OCI-LY7 (cell line): Measurements from ENCODE around the gene OR2B2. TPM values are rescaled to one million over a fixed set of nuclear protein-coding genes. Genes with fewer than 3 reads are reported as not detected.
"Not testable (repeated sequence)": the region's sequence is repeated elsewhere in the genome, so short reads cannot be mapped to it uniquely, and the experiment has no call there.

Experiments
- BruUV-seq: library from RNA; stranded (reverse); fragments of 400-500 nt; replicated peaks from 2 replicates; lab custom pipeline; 2021; lab: Mats Ljungman, UMichigan
- CTCF ChIA-PET: fragments of 300-600 bp; sonication (Branson Sonifier 250); formaldehyde crosslinking; loops from one replicate; lab custom pipeline; 2022; ENCODE audit warnings: antibody characterized with exemption; ENCODE audit not compliant: unreplicated experiment; lab: Charles Lee
- POLR2A ChIA-PET: fragments of 300-600 bp; sonication (Branson Sonifier 250); formaldehyde crosslinking; loops from one replicate; lab custom pipeline; 2022; ENCODE audit warnings: antibody characterized with exemption; lab: Charles Lee
- DNase-seq: peaks from one replicate; pipeline ENCODE4 v3.0.0-alpha.2; 2015; ENCODE audit warnings: low spot score
- H2AFZ ChIP-seq: fragments of 200-600 bp; sonication (generic), shearing (Covaris generic); 2 replicates; pipeline ENCODE4 v1.6.1; 2014; ENCODE audit warnings: mild to moderate bottlenecking, antibody characterized with exemption, low read length, moderate library complexity
- H3K27ac ChIP-seq: fragments of 200-600 bp; sonication (generic); 2 replicates; pipeline ENCODE4 v1.5.1; 2014; ENCODE audit warnings: mixed run types, low read depth, mild to moderate bottlenecking, moderate library complexity, low read length, inconsistent platforms; ENCODE audit not compliant: poor library complexity, severe bottlenecking
- H3K36me3 ChIP-seq: fragments of 200-600 bp; sonication (generic); 2 replicates; pipeline ENCODE4 v1.6.1; 2014; ENCODE audit warnings: mild to moderate bottlenecking, antibody characterized with exemption, low read length, moderate library complexity, mixed read lengths; ENCODE audit not compliant: insufficient read depth
- H3K4me1 ChIP-seq: fragments of 200-600 bp; sonication (generic); 2 replicates; pipeline ENCODE4 v1.5.1; 2014; ENCODE audit warnings: mild to moderate bottlenecking, low read length; ENCODE audit not compliant: insufficient read depth, poor library complexity, severe bottlenecking
- H3K4me2 ChIP-seq: fragments of 200-600 bp; sonication (generic); 2 replicates; pipeline ENCODE4 v1.6.1; 2014; ENCODE audit warnings: mild to moderate bottlenecking, low read length
- H3K4me3 ChIP-seq: fragments of 200-600 bp; sonication (generic); 2 replicates; pipeline ENCODE4 v1.5.1; 2014; ENCODE audit warnings: mild to moderate bottlenecking, low read depth, low read length; ENCODE audit not compliant: poor library complexity, severe bottlenecking
- H3K79me2 ChIP-seq: fragments of 200-600 bp; sonication (generic); 2 replicates; pipeline ENCODE4 v1.6.1; 2016; ENCODE audit warnings: low read depth, mild to moderate bottlenecking, low read length, moderate library complexity, mixed read lengths; ENCODE audit not compliant: insufficient read depth
- H3K9me2 ChIP-seq: fragments of 200-600 bp; sonication (generic); 2 replicates; pipeline ENCODE4 v1.6.1; 2016; ENCODE audit warnings: mild to moderate bottlenecking, low read length, mixed read lengths; ENCODE audit not compliant: insufficient read depth
- H3K9me3 ChIP-seq: fragments of 200-600 bp; sonication (generic); 2 replicates; pipeline ENCODE4 v1.6.1; 2014; ENCODE audit warnings: mild to moderate bottlenecking, mixed run types, low read length, mixed read lengths
- H4K20me1 ChIP-seq: fragments of 200-600 bp; sonication (generic); 2 replicates; pipeline ENCODE4 v1.6.1; 2014; ENCODE audit warnings: mild to moderate bottlenecking, antibody characterized with exemption, low read length, moderate library complexity, mixed read lengths; ENCODE audit not compliant: insufficient read depth
- EZH2phosphoT487 ChIP-seq: fragments of 200-600 bp; sonication (generic); IDR thresholded peaks from 2 replicates; pipeline ENCODE4 v1.6.1; 2018; ENCODE audit warnings: low read depth, borderline replicate concordance, mild to moderate bottlenecking, mixed run types, antibody characterized with exemption, low read length, moderate library complexity, mixed read lengths
- intact Hi-C: fragments of 100-400 bp; cut with micrococcal nuclease; formaldehyde crosslinking; loops from one replicate; pipeline ENCODE4 v1.10.0; 2022; ENCODE audit not compliant: unreplicated experiment
- total RNA-seq, 2 experiments: library from RNA; depleted of rRNA in 1 of 2; stranded (reverse); fragments of >200 nt in 1 of 2; shearing (Covaris generic) in 1 of 2; gene quantifications; 2 replicates each; pipeline ENCODE4 v1.2.3, GENCODE V29; 2014 to 2022
- TF ChIP-seq, protein P1 (sequence below): fragments of 200-600 bp; sonication (generic); conservative IDR thresholded peaks from 2 replicates; pipeline ENCODE4 v1.5.1; 2014; ENCODE audit warnings: mild to moderate bottlenecking, antibody characterized with exemption, low read length, moderate library complexity, mixed read lengths

The OR2B2 gene
- total RNA-seq, 2 experiments from 2014 or later: not detected

DNA sequence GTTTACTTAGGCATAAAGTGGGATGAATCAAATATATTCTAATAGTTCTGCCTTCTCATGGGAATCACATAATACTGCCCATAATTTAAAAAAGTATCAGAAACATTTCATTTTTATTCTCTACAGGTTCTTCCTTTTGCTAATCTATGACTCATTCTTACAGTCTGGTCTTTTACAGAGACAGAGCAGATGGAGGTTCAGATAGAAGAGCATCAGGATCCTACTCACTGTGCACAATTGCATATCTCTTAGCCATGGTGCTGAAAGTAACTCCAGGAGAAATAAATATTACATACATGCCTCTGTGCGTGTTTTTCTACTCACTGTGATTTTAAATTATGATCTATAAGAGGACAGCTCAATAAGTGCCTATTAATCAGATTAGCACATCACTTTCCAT lies 28.6 kb upstream of the OR2B2 start:
- POLR2A ChIA-PET: interaction anchor here (0.7 kb wide), 1 partner anchor 640 kb away, joined by 3 read pairs; no protein-coding TSS in a partner anchor
- Histone ChIP-seq H3K36me3 (no peaks in the 10 kb centered on the region), H3K9me2 (no peaks in the 10 kb centered on the region), H3K79me2 (no peaks in the 10 kb centered on the region), H3K4me1 (no peaks in the 10 kb centered on the region), H3K9me3 (no peaks in the 10 kb centered on the region), H3K27ac (no peak overlapping the region), H3K4me2 (no peak overlapping the region), H2AFZ (no peak overlapping the region), H4K20me1 (no peaks in the 10 kb centered on the region), H3K4me3 (no peak overlapping the region)
- no peak for DNase-seq
- TF ChIP-seq, protein P1, sequence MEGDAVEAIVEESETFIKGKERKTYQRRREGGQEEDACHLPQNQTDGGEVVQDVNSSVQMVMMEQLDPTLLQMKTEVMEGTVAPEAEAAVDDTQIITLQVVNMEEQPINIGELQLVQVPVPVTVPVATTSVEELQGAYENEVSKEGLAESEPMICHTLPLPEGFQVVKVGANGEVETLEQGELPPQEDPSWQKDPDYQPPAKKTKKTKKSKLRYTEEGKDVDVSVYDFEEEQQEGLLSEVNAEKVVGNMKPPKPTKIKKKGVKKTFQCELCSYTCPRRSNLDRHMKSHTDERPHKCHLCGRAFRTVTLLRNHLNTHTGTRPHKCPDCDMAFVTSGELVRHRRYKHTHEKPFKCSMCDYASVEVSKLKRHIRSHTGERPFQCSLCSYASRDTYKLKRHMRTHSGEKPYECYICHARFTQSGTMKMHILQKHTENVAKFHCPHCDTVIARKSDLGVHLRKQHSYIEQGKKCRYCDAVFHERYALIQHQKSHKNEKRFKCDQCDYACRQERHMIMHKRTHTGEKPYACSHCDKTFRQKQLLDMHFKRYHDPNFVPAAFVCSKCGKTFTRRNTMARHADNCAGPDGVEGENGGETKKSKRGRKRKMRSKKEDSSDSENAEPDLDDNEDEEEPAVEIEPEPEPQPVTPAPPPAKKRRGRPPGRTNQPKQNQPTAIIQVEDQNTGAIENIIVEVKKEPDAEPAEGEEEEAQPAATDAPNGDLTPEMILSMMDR: no peak
- TF ChIP-seq EZH2phosphoT487: no peak
- BruUV-seq: no TSS peak
- intact Hi-C loops: no loop called here
- CTCF ChIA-PET: no interaction called here

DNA sequence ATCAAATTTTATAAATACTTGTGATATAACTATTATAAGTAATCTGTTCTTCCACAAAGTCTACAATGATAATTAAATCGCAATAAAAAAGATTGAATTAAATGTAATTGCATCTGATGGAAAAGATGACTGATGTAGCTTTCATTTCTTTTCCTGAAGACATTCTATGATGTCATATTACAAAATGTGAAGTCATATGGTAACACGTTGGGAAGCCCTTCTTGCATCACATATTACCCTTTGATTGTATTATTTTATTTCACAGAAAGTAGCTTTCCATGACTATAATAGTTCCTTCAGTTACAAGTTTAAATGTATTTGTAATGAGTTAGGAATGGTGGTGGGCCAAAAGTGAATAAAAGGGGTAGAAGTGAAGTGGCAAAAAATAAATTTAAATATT lies 19.0 kb upstream of the OR2B2 start:
- no TSS peak for BruUV-seq
- CTCF ChIA-PET: no interaction called here
- Histone ChIP-seq H4K20me1 (no peaks in the 10 kb centered on the region), H3K36me3 (no peaks in the 10 kb centered on the region), H3K4me3 (no peak overlapping the region), H3K9me3 (0 out of 2 replicates have a peak, but pooled peaks cover 5% of the 10 kb centered on the region), H2AFZ (no peak overlapping the region), H3K27ac (no peak overlapping the region), H3K4me2 (no peak overlapping the region), H3K79me2 (no peaks in the 10 kb centered on the region), H3K4me1 (no peaks in the 10 kb centered on the region), H3K9me2 (no peaks in the 10 kb centered on the region)
- no peak for TF ChIP-seq EZH2phosphoT487
- TF ChIP-seq, protein P1: no peak
- POLR2A ChIA-PET: interaction anchor here (0.5 to 1.2 kb wide), 2 partner anchors 18 to 983 kb away, joined by 5 read pairs; no protein-coding TSS in a partner anchor
- intact Hi-C loops: no loop called here
- DNase-seq: no peak

DNA sequence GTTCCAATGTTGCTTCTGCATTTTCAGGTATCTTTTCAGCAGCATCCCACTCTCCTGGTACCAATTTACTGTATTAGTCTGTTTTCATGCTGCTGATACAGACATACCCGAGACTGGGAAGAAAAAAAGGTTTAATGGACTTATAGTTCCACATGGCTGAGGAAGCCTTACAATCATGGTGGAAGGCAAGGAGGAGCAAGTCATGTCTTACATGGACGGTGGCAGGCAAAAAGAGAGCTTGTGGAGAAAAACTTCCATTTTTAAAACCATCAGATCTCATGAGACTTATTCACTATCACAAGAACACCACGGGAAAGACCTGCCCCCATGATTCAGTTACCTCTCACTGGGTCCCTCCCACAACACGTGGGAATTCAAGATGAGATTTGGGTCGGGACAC lies 17.7 kb upstream of the OR2B2 start:
- H3K79me2 ChIP-seq, H4K20me1 ChIP-seq, CTCF ChIA-PET, H3K36me3 ChIP-seq, H2AFZ ChIP-seq, H3K4me1 ChIP-seq, H3K27ac ChIP-seq, BruUV-seq, intact Hi-C loops, DNase-seq, H3K9me3 ChIP-seq, H3K4me3 ChIP-seq, H3K4me2 ChIP-seq, H3K9me2 ChIP-seq: not testable (repeated sequence)
- POLR2A ChIA-PET: interaction anchor here (0.7 to 1.2 kb wide), 2 partner anchors 17 to 65 kb away, joined by 4 to 5 read pairs; no protein-coding TSS in a partner anchor

DNA sequence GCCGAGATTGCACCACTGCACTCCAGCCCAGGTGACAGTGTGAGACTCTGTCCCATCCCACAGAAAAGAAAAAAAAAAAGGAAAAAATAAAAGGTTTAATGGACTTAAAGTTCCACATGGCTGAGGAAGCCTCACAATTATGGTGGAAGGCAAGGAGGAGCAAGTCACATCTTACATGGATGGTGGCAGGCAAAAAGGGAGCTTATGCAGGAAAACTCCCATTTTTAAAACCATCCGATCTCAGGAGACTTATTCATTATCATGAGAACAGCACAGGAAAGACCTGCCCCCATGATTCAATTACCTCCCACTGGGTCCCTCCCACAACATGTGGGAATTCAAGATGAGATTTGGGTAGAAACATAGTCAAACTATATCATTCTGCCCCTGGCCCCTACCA lies 15.8 kb upstream of the OR2B2 start:
- intact Hi-C loops, DNase-seq, H3K36me3 ChIP-seq, H4K20me1 ChIP-seq, H3K4me1 ChIP-seq, H3K4me3 ChIP-seq, H2AFZ ChIP-seq, POLR2A ChIA-PET, H3K27ac ChIP-seq, H3K9me3 ChIP-seq, H3K9me2 ChIP-seq, BruUV-seq, CTCF ChIA-PET, H3K4me2 ChIP-seq, H3K79me2 ChIP-seq: not testable (repeated sequence)
